Panc1 (cell line): Measurements from ENCODE around the gene BCAS2. TPM values are rescaled to one million over a fixed set of nuclear protein-coding genes. Genes with fewer than 3 reads are reported as not detected.

Experiments
- ATAC-seq: fragments of 200-7000 bp; cut with Tn5 transposase; 2 replicates; pipeline ENCODE4 v1.9.1; 2020; ENCODE audit warnings: mild to moderate bottlenecking, moderate library complexity
- BruUV-seq: library from RNA; stranded (reverse); fragments of 400-500 nt; replicated peaks from 2 replicates; lab custom pipeline; 2021; lab: Mats Ljungman, UMichigan
- CTCF ChIA-PET: fragments of 300-600 bp; sonication (Branson Sonifier 250); formaldehyde crosslinking; loops from one replicate; lab custom pipeline; 2022; ENCODE audit warnings: antibody characterized with exemption; lab: Charles Lee
- POLR2A ChIA-PET: fragments of 300-600 bp; sonication (Branson Sonifier 250); formaldehyde crosslinking; loops from one replicate; lab custom pipeline; 2022; ENCODE audit warnings: antibody characterized with exemption; lab: Charles Lee
- DNase-seq: peaks from one replicate; pipeline ENCODE4 v3.0.0-alpha.2; 2010; ENCODE audit warnings: low read depth, low spot score
- H3K27ac ChIP-seq: 2 replicates; pipeline ENCODE4 v1.5.1; 2011; ENCODE audit warnings: mild to moderate bottlenecking, low read length, inconsistent platforms
- H3K27me3 ChIP-seq: fragments of 200-500 bp; sonication (Bioruptor generic); 2 replicates; pipeline ENCODE4 v1.6.0; 2014; ENCODE audit warnings: low read length, inconsistent platforms; ENCODE audit not compliant: control insufficient read depth, insufficient read depth
- H3K36me3 ChIP-seq: fragments of 200-500 bp; sonication (Bioruptor generic); 2 replicates; pipeline ENCODE4 v1.5.1; 2014; ENCODE audit warnings: inconsistent platforms, mild to moderate bottlenecking, low read length, moderate library complexity; ENCODE audit not compliant: control insufficient read depth, insufficient read depth
- H3K4me1 ChIP-seq: 2 replicates; pipeline ENCODE4 v1.5.1; 2011; ENCODE audit warnings: inconsistent platforms, mild to moderate bottlenecking, low read length, moderate library complexity; ENCODE audit not compliant: control insufficient read depth, insufficient read depth
- H3K4me3 ChIP-seq, 2 experiments: 2 replicates each; pipeline ENCODE4 v1.5.1; 2011 to 2012; ENCODE audit warnings: low read depth in 2 of 2, low read length in 2 of 2, mild to moderate bottlenecking in 2 of 2, inconsistent platforms in 1 of 2, moderate library complexity in 1 of 2
- H3K9me3 ChIP-seq: fragments of 200-500 bp; sonication (Bioruptor generic); 2 replicates; pipeline ENCODE4 v1.5.1; 2014; ENCODE audit warnings: low read depth, mild to moderate bottlenecking, inconsistent platforms, low read length, moderate library complexity; ENCODE audit not compliant: control insufficient read depth, insufficient read depth
- POLR2AphosphoS5 ChIP-seq: IDR thresholded peaks from 2 replicates; pipeline ENCODE4 v1.6.1; 2012; ENCODE audit warnings: mild to moderate bottlenecking, low read depth, low read length, moderate library complexity
- REST ChIP-seq, 2 experiments: IDR thresholded peaks; 2 replicates each; pipeline ENCODE4 v1.6.1; 2011 to 2012; ENCODE audit warnings: low read depth in 2 of 2, control low read depth in 1 of 2, low read length in 1 of 2, mild to moderate bottlenecking in 1 of 2, moderate library complexity in 1 of 2; ENCODE audit not compliant: insufficient read depth in 1 of 2
- SIN3A ChIP-seq: IDR thresholded peaks from 2 replicates; pipeline ENCODE4 v1.6.1; 2012; ENCODE audit warnings: low read depth, mild to moderate bottlenecking, low read length, moderate library complexity, borderline replicate concordance; ENCODE audit not compliant: insufficient read depth
- TCF7L2 ChIP-seq: IDR thresholded peaks from 2 replicates; pipeline ENCODE4 v1.6.1; 2011; ENCODE audit warnings: mild to moderate bottlenecking, low read depth, low read length, inconsistent platforms
- in situ Hi-C: cut with HindIII; loops from 2 replicates; pipeline ENCODE4 v1.10.0; 2016; ENCODE audit warnings: low sequenced_read_pairs, low pct_unique_long_range_greater_than_20kb
- intact Hi-C: fragments of 100-400 bp; cut with micrococcal nuclease; formaldehyde crosslinking; loops from one replicate; pipeline ENCODE4 v1.10.0; 2022; ENCODE audit not compliant: unreplicated experiment
- total RNA-seq: library from RNA; stranded (reverse); gene quantifications from one replicate; pipeline ENCODE4 v1.2.1, GENCODE V29; 2021; ENCODE audit not compliant: unreplicated experiment
- TF ChIP-seq, protein P1 (sequence below): fragments of 450-650 bp; IDR thresholded peaks from 2 replicates; pipeline ENCODE4 v1.5.1; 2017; ENCODE audit warnings: mild to moderate bottlenecking

BCAS2 gene
- total RNA-seq, 1 experiment from 2014 or later: 23.5 TPM

GRCh38 chr1:114540821-114541220 is 40.6 kb downstream of the BCAS2 start:
- Histone ChIP-seq H3K9me3 (no peaks in the 10 kb centered on the region), H3K4me1 (no peaks in the 10 kb centered on the region), H3K36me3 (no peaks in the 10 kb centered on the region), H3K27me3 (no peaks in the 10 kb centered on the region), H3K4me3 (no peak overlapping the region), H3K27ac (no peak overlapping the region)
- no TSS peak for BruUV-seq
- in situ Hi-C loops: no loop called here
- CTCF ChIA-PET: no interaction called here
- no peak for ATAC-seq
- POLR2A ChIA-PET: no interaction called here
- DNase-seq: no peak
- intact Hi-C loops: no loop called here
- TF ChIP-seq, protein P1, sequence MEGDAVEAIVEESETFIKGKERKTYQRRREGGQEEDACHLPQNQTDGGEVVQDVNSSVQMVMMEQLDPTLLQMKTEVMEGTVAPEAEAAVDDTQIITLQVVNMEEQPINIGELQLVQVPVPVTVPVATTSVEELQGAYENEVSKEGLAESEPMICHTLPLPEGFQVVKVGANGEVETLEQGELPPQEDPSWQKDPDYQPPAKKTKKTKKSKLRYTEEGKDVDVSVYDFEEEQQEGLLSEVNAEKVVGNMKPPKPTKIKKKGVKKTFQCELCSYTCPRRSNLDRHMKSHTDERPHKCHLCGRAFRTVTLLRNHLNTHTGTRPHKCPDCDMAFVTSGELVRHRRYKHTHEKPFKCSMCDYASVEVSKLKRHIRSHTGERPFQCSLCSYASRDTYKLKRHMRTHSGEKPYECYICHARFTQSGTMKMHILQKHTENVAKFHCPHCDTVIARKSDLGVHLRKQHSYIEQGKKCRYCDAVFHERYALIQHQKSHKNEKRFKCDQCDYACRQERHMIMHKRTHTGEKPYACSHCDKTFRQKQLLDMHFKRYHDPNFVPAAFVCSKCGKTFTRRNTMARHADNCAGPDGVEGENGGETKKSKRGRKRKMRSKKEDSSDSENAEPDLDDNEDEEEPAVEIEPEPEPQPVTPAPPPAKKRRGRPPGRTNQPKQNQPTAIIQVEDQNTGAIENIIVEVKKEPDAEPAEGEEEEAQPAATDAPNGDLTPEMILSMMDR: no peak
- no peak for TF ChIP-seq TCF7L2
- no peak for TF ChIP-seq POLR2AphosphoS5
- TF ChIP-seq REST (IDR thresholded peaks at IDR 0.05; ENCODE audit: insufficient read depth in 1 of 2, low read depth in 2 of 2, low read length in 1 of 2): no peak
- TF ChIP-seq SIN3A: no peak

DNA sequence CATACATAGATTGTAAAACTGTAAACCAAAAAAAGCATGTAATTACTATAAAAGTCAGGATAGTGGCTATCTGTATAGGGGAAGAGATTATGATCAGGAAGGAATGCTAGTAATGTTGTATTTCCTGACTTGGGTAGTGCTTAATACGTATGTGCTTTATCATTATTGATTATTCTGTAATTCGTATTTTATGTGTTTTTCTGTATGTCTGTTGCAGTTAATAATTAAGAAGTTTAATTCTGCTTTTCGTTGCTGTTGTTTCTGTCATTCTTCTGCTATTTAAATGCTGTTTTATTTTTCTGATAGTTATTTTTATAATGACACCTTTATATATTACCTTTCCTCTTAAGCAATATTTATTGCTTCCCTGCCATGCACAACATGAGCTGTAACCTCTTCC is 41.1 kb downstream of the BCAS2 start:
- Histone ChIP-seq H3K36me3 (no peaks in the 10 kb centered on the region), H3K4me3 (no peak overlapping the region), H3K4me1 (no peaks in the 10 kb centered on the region), H3K9me3 (no peaks in the 10 kb centered on the region), H3K27me3 (no peaks in the 10 kb centered on the region), H3K27ac (no peak overlapping the region)
- CTCF ChIA-PET: no interaction called here
- POLR2A ChIA-PET: no interaction called here
- DNase-seq: no peak
- intact Hi-C loops (no loop called here), in situ Hi-C loops (no loop called here)
- no peak for ATAC-seq
- TF ChIP-seq SIN3A: no peak
- no peak for TF ChIP-seq REST (IDR thresholded peaks at IDR 0.05; ENCODE audit: insufficient read depth in 1 of 2, low read depth in 2 of 2, low read length in 1 of 2)
- TF ChIP-seq TCF7L2: no peak
- no peak for TF ChIP-seq POLR2AphosphoS5
- TF ChIP-seq, protein P1: no peak
- no TSS peak for BruUV-seq
